K562 (cell line): ENCODE results near the gene FGFRL1. TPM values are rescaled to one million over a fixed set of nuclear protein-coding genes. Genes with fewer than 3 reads are reported as not detected.

ENCODE experiments used
- HNRNPH1 ChIP-seq: fragments of 200-400 bp; formaldehyde crosslinking; optimal IDR thresholded peaks from 2 replicates; pipeline ENCODE3; 2017; ENCODE audit warnings: low read depth, mild to moderate bottlenecking, low read length, moderate library complexity
- MGA ChIP-seq: fragments of 450-650 bp; IDR thresholded peaks from 2 replicates; pipeline ENCODE4 v1.6.1; 2016; ENCODE audit warnings: mild to moderate bottlenecking, moderate library complexity
- NRF1 ChIP-seq, 2 experiments: fragments of 450-650 bp; IDR thresholded peaks in 1 of 2; conservative IDR thresholded peaks in 1 of 2; 2 replicates each; pipeline ENCODE4 v1.6.1; 2014; ENCODE audit warnings: mild to moderate bottlenecking in 2 of 2
- SP1 ChIP-seq: sonication (generic); formaldehyde crosslinking; IDR thresholded peaks from 2 replicates; pipeline ENCODE4 v1.8.1; 2022; ENCODE audit warnings: mild to moderate bottlenecking, missing genetic modification reagents
- SPI1 ChIP-seq: IDR thresholded peaks from 2 replicates; pipeline ENCODE4 v1.6.1; 2011; ENCODE audit warnings: low read depth, low read length, control low read depth, borderline replicate concordance
- TCF7L2 ChIP-seq: fragments of 150-350 bp; IDR thresholded peaks from 2 replicates; pipeline ENCODE4 v1.6.1; 2016; ENCODE audit warnings: low read depth, mild to moderate bottlenecking, low read length, moderate library complexity
- TEAD2 ChIP-seq: fragments of 450-650 bp; IDR thresholded peaks from 2 replicates; pipeline ENCODE4 v1.6.1; 2016; ENCODE audit warnings: missing genetic modification characterization, control low read depth, missing compliant biosample characterization
- ZNF780A ChIP-seq: fragments of 250-450 bp; sonication (Bioruptor Pico); IDR thresholded peaks from 2 replicates; pipeline ENCODE4 v1.5.0; 2021; ENCODE audit warnings: mild to moderate bottlenecking
- polyA plus RNA-seq, 8 experiments: library from polyadenylated mRNA; depleted of rRNA in 4 of 8; stranded (reverse) in 5 of 8; unstranded in 3 of 8; fragments of >200 nt; fragmentation: Nextera tagmentation in 2 of 8; fragmentation: Illumina TruSeq in 1 of 8; extraction: Ambion mirVana in 2 of 8; extraction: Trizol in 1 of 8; gene quantifications; 2 replicates each; pipeline versions ENCODE4 v1.2.1 to v1.2.3, GENCODE V29; 2011 to 2014; ENCODE audit warnings: inconsistent platforms in 1 of 8, missing spikeins in 1 of 8
- total RNA-seq, 7 experiments: library from RNA; depleted of rRNA in 6 of 7; stranded (reverse); fragments of >200 nt in 6 of 7; fragmentation: Illumina TruSeq in 2 of 7; extraction: Trizol in 2 of 7; gene quantifications; 2 replicates each; pipeline versions ENCODE4 v1.2.1 to v1.2.3, GENCODE V29; 2011 to 2021; ENCODE audit warnings: low replicate concordance in 1 of 7

Gene FGFRL1
- total and polyA plus RNA-seq, 9 of the 15 experiments (the other 6 are each of a cell fraction or from before 2014, with no cell fraction given), result 0.34 to 49.9 (median 14.6) TPM

DNA sequence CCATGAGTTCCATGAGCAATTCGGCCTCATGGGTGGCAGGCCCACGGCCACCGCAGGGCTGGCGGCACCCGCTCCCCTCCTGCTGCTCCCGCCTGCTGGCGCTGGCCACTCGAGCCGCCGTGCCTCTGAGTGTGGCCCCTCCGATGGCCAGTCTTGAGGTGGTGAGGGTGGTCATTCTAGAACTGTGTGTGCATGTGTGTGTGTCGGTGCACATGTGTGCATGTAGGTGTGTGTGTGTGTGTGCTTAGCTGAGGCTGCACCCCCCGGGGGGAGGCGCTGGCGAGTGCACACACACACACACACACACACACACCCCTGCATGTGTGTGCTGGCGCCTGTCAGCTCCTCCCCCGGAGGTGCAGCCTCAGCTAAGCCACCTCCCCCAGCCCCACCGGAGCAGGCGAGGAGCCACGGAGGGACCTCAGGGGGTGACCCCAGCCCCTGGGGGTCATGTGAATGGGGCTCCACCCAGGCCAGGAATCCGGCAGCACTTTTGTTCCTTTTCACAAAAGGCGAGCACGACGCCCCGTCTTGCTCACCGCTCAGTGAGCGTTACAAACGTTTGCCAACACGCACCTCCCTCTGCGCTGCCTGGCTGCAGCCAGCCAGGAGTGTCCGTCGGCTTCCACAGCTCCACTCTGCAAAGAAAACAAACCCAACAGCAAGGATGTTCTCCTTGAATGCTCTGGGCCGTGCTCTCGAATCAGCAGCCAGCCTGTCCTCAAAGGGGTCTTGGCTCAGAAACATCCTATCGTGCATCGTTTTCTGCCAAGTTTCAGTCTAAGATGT, 29.9 kb downstream of the FGFRL1 start (continued):
- no peak for TF ChIP-seq TCF7L2
- no peak for TF ChIP-seq SP1
- no peak for TF ChIP-seq SPI1
- 0 out of 2 replicates have a peak, but pooled peaks have one; percentile 32 for TF ChIP-seq TEAD2
- no peak for TF ChIP-seq HNRNPH1
- no peak for TF ChIP-seq ZNF780A (CRISPR knock-in tag)
- TF ChIP-seq NRF1 (conservative IDR thresholded peaks at IDR 0.05 in 1 of 2, IDR thresholded peaks at IDR 0.05 in 1 of 2), result peak; percentile 65 to 69
- TF ChIP-seq MGA, result peak; percentile 71
